Type B pancreatic cell (in vitro differentiated cells): ENCODE results near the gene STX19. TPM values are rescaled to one million over a fixed set of nuclear protein-coding genes. Genes with fewer than 3 reads are reported as not detected.
A peak's percentile ranks its signal among the peaks of the same experiment; 100 is the strongest.

Experiments
- DNase-seq: peaks from one replicate; pipeline ENCODE4 v3.0.0; 2021; ENCODE audit warnings: mixed read lengths; ENCODE audit not compliant: unreplicated experiment; ENCODE audit errors: extremely low spot score
- H3K27ac Mint-ChIP-seq: 2 replicates; pipeline ENCODE4 v1.8.0; 2021; ENCODE audit warnings: mild to moderate bottlenecking, mixed read lengths
- H3K27me3 Mint-ChIP-seq: 2 replicates; pipeline ENCODE4 v1.8.0; 2021; ENCODE audit warnings: mixed read lengths
- H3K36me3 Mint-ChIP-seq: 2 replicates; pipeline ENCODE4 v1.8.0; 2021; ENCODE audit warnings: mixed read lengths
- H3K4me1 Mint-ChIP-seq: one replicate; pipeline ENCODE4 v1.8.0; 2021; ENCODE audit warnings: mixed read lengths; ENCODE audit not compliant: unreplicated experiment
- H3K4me3 Mint-ChIP-seq: 2 replicates; pipeline ENCODE4 v1.8.0; 2021; ENCODE audit warnings: mild to moderate bottlenecking, mixed read lengths
- H3K9me3 Mint-ChIP-seq: 2 replicates; pipeline ENCODE4 v1.8.0; 2021; ENCODE audit warnings: mixed read lengths
- total RNA-seq: library from RNA; stranded (reverse); gene quantifications from 2 replicates; pipeline ENCODE4 v1.2.1, GENCODE V29; 2021; ENCODE audit warnings: low replicate concordance
- TF ChIP-seq, protein P1 (sequence below): fragments of 200-600 bp; sonication (generic); conservative IDR thresholded peaks from 2 replicates; pipeline ENCODE4 v1.5.0; 2021; ENCODE audit warnings: antibody characterized with exemption, mild to moderate bottlenecking

The STX19 gene
- total RNA-seq, 1 donor from 2014 or later: 0.70 TPM

DNA sequence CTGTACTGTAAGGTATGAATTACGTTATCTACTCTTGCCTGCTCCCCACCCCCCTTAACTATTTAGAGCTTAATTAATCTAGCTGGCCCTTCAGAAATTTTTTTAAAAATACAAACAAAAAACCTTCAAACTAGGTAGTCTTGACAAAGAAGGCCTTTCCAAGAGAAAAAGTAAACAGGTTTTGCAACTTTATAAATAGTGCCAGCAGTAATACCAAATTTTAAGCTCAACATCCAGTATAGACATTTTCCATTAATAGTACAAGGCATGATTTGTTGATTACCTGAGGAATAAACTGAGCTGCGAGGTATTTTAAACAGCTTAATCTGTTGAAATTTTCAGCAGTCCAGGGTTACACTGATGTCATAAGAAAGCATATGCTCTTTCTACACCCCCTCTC, 20.1 kb downstream of the STX19 start:
- no peak overlapping the region for H3K4me3 Mint-ChIP-seq
- H3K4me1 Mint-ChIP-seq: no peaks in the 10 kb centered on the region
- TF ChIP-seq, protein P1, sequence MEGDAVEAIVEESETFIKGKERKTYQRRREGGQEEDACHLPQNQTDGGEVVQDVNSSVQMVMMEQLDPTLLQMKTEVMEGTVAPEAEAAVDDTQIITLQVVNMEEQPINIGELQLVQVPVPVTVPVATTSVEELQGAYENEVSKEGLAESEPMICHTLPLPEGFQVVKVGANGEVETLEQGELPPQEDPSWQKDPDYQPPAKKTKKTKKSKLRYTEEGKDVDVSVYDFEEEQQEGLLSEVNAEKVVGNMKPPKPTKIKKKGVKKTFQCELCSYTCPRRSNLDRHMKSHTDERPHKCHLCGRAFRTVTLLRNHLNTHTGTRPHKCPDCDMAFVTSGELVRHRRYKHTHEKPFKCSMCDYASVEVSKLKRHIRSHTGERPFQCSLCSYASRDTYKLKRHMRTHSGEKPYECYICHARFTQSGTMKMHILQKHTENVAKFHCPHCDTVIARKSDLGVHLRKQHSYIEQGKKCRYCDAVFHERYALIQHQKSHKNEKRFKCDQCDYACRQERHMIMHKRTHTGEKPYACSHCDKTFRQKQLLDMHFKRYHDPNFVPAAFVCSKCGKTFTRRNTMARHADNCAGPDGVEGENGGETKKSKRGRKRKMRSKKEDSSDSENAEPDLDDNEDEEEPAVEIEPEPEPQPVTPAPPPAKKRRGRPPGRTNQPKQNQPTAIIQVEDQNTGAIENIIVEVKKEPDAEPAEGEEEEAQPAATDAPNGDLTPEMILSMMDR: no peak
- H3K36me3 Mint-ChIP-seq: peaks cover 8% of the 10 kb centered on the region
- H3K27me3 Mint-ChIP-seq: no peaks in the 10 kb centered on the region
- no peaks in the 10 kb centered on the region for H3K9me3 Mint-ChIP-seq
- DNase-seq: no peak
- no peak overlapping the region for H3K27ac Mint-ChIP-seq

DNA sequence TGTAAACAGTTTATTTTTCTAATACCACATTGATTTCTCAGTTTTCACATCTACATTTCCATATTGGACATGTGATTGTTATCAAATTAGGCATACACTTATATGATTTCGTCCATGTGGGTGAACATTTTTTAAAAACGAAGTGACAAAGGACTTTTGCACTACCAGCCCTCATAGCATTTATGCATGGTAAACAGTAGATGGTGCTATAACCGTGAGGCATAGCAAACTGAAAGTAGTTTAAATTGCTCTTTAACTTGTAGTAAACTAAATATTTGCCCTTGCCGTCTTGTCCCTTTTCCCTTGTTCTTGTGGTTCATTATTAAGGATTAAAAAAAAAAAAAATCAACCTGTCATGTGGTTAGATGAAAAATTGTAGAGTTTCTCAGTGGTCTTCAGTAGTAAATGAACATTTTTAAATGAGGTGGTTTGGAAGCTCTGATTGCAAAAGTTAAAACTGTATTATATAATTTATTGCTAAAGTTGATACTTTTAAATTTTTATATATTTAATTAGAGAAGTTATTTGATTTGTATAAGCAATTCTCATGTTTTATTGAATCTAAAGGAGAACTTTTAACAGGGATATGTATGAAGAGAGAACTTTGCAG, 24.0 kb downstream of the STX19 start:
- Mint-ChIP-seq H3K27ac (no peak overlapping the region), H3K36me3 (peaks cover 4% of the 10 kb centered on the region), H3K27me3 (no peaks in the 10 kb centered on the region), H3K4me1 (peaks cover 4% of the 10 kb centered on the region), H3K9me3 (no peaks in the 10 kb centered on the region), H3K4me3 (peak overlapping the region; percentile 26)
- no peak for DNase-seq
- TF ChIP-seq, protein P1: peak; percentile 80

DNA sequence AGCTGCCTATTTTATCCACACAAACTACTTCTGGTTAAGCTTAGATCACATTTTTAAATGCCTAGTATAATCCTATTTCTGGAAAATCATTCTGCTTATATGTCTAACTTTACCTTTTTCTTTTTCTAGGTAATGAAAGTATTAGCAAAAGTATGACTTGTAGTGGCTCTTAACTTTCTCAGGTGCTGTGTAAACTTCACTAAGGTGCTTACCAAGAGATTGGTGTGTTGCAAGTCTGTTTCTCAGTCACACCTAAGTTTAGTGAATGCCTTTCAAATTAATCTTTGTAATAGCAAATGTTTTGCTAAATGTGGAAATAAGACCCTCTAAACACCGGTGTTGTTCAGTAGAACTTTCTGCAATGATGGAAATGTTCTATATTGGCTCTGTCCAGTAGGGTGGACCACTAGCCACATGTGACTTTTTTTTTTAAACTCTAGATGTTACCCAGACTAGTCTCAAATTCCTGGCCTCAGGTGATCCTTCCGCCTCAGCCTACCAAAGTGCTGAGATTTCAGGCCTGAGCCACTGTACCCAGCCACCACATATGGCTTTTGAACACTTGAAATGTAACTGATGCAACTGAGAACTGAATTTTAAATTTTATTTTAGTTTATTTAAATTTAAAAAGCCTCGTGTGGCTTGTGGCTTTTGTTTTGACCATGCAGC, 26.4 kb downstream of the STX19 start:
- Mint-ChIP-seq H3K9me3 (no peaks in the 10 kb centered on the region), H3K4me1 (peaks cover 6% of the 10 kb centered on the region), H3K36me3 (peaks cover 5% of the 10 kb centered on the region), H3K27ac (no peak overlapping the region), H3K4me3 (no peak overlapping the region), H3K27me3 (no peaks in the 10 kb centered on the region)
- no peak for DNase-seq
- TF ChIP-seq, protein P1: no peak

DNA sequence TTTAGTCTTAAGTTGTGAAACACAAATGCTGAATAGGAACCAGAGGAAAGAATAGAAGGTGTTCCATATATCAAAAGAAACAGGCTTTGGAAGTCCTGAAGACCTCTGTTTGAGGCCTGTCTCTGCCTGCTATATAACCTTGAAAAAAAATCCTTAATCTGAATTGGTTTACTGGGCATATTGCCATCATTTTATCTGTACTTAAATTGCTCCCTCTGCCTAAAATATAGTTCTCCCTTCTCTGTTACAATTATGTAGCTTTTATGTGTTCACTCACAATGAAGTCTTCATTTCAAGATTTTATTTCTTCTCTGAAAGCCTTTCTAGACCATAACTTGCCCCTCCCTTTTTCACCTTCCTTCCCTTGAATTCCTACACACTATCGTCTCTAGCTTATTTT, 27.2 kb downstream of the STX19 start:
- TF ChIP-seq, protein P1: no peak
- H3K27ac Mint-ChIP-seq: no peak overlapping the region
- no peaks in the 10 kb centered on the region for H3K9me3 Mint-ChIP-seq
- no peak for DNase-seq
- no peaks in the 10 kb centered on the region for H3K27me3 Mint-ChIP-seq
- H3K4me3 Mint-ChIP-seq: no peak overlapping the region
- H3K4me1 Mint-ChIP-seq: peaks cover 6% of the 10 kb centered on the region
- H3K36me3 Mint-ChIP-seq: peaks cover 8% of the 10 kb centered on the region

DNA sequence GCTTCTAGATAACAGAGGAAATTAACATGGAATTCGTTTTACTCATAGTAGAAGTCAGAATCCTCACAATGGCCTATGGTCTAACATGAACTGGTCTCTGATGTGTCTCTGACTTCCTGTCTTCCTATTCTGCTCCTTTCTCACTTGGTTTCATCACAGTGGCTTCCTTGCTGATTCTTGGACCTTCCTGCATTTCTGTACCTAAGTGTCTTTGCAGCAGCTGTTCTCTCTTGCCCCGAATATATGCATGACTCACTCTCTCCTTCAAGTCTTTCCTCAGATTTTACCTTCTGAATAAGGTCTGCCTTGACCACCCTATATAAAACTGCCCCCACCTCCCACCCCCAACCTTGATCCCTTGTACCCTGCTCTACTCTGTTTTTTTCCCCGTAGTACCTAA, 34.3 kb downstream of the STX19 start:
- H3K9me3 Mint-ChIP-seq: no peaks in the 10 kb centered on the region
- H3K36me3 Mint-ChIP-seq: peaks cover 4% of the 10 kb centered on the region
- no peak for DNase-seq
- H3K27me3 Mint-ChIP-seq: no peaks in the 10 kb centered on the region
- peaks cover 5% of the 10 kb centered on the region for H3K4me1 Mint-ChIP-seq
- no peak overlapping the region for H3K4me3 Mint-ChIP-seq
- H3K27ac Mint-ChIP-seq: no peak overlapping the region
- TF ChIP-seq, protein P1: no peak
